GM19438 (cell line): ENCODE results near the gene ABO.
"Not testable (repeated sequence)": the region's sequence is repeated elsewhere in the genome, so short reads cannot be mapped to it uniquely, and the experiment has no call there.

Experiments used
- ATAC-seq: cut with Tn5 transposase; IDR thresholded peaks from one replicate; pipeline ENCODE4 v1.9.1; 2021; ENCODE audit warnings: low read depth; ENCODE audit not compliant: unreplicated experiment

Gene ABO

DNA sequence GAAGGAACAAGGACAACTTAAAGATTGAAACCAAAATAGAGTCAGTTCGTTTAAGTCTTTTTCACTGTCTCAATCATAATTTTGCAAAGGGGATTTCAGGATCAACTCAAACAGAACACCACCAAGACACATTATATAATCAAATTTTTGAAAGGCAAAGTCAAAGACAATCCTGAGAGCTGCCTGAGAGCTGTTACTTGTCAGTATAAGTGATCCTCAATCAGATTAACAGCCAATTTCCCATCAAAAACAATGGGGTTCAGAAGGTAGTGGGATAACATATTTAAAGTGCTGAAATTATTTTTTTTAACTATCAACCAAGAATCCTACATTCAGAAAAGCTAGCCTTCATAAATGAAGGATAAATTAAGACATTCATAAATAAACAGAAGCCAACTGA, 19.3 kb upstream of the ABO start:
- ATAC-seq: no peak

GRCh38 chr9:133290751-133291302, 15.8 kb upstream of the ABO start:
- no peak for ATAC-seq

DNA sequence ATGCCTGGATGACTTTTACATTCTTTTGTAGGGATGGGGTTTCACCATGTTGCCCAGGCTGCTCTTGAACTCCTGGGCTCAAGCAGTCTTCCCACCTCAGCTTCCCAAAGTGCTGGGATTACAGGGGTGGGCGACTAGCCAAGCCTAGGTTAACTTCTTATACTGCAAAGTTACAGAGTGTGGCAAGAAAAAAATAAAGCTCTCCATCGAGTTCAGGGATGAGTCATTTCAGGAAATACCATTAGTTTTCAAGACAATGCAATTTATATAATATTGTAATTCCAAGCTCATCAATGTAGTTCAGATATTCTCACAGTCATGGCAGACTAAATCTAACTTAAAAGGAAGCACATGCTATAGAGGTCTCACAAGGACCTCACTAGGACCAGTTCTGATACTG, 11.5 kb upstream of the ABO start:
- no peak for ATAC-seq

- no peak for ATAC-seq
These were observed 10.3 kb upstream of the ABO start for GRCh38 chr9:133285252-133285775.

DNA sequence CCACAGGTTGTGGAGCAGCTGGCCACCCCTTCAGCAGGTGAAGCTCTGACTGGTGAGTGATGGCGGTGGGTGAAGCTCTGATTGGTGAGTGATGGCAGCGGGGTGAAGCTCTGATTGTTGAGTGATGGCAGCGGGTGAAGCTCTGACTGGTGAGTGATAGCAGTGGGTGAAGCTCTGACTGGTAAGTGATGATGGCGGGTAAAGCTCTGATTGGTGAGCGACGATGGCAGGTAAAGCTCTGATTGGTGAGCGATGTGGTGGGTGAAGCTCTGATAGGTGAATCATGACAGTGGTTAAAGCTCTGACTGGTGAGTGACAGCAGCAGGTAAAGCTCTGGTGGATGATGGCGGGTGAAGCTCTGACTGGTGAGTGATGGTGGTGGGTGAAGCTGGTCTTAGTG, 9.4 kb upstream of the ABO start:
- ATAC-seq: no peak

GRCh38 chr9:133283255-133284032, 8.4 kb upstream of the ABO start:
- not testable (repeated sequence) for ATAC-seq

DNA sequence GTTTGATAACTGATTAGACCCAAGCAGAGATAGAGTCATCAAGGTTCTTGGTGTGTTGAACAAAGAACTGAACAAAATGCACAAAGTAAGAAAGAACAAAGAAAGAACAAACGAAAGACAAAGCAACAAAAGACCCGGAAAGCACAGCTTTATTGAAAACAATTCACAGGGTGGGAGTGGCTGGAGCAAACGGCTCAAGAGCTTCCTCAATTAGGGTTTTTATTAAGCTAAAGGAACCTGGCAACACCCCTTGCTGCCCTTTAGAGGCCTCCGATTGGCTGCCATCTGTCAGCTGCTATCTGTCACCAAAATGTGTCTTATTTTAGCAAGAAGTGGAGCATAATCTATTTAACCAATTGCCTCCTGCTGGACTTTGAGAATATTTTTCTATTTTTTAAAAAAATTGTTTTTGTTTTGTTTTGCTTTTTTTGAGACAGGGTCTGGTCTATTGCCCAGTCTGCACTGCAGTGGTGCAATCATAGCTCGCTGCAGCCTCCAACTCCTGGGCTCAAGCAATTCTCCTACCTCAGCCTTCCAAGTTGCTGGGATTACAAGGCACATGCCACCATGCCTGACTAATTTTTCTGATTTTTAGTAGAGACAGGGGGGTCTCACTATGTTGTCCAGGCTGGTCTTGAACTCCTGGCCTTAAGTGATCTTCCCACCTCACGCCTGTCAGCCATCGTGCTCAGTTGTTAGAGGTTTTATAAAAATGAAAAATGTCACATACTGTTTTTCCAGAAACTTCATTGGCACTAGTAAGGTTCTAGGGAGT, 7.7 kb upstream of the ABO start:
- ATAC-seq: no peak

GRCh38 chr9:133280392-133280791, 5.4 kb upstream of the ABO start:
- ATAC-seq: no peak

- ATAC-seq: no peak
These were observed 3.4 kb upstream of the ABO start for GRCh38 chr9:133278161-133279114.

- no peak for ATAC-seq
These were observed 2.5 kb upstream of the ABO start for GRCh38 chr9:133277467-133277866.

DNA sequence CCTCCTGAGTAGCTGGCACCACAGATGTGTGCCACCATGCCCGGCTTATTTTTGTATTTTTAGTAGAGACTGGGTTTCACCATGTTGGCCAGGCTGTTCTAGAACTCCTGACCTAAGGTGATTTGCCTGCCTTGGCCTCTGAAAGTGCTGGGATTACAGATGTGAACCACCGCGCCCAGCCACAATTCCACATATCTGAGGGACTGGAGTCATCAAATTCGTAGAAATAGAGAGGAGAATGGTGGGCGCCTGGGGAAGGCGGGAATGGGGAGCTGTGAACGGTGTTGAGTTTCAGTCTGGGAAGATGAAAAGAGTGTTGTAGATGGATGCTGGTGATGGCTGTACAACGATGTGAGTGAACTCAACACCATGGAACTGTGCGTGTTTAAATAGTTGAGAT, 1.9 kb upstream of the ABO start:
- no peak for ATAC-seq

- ATAC-seq: no peak
These were observed 1.2 kb upstream of the ABO start for GRCh38 chr9:133276001-133276884.

DNA sequence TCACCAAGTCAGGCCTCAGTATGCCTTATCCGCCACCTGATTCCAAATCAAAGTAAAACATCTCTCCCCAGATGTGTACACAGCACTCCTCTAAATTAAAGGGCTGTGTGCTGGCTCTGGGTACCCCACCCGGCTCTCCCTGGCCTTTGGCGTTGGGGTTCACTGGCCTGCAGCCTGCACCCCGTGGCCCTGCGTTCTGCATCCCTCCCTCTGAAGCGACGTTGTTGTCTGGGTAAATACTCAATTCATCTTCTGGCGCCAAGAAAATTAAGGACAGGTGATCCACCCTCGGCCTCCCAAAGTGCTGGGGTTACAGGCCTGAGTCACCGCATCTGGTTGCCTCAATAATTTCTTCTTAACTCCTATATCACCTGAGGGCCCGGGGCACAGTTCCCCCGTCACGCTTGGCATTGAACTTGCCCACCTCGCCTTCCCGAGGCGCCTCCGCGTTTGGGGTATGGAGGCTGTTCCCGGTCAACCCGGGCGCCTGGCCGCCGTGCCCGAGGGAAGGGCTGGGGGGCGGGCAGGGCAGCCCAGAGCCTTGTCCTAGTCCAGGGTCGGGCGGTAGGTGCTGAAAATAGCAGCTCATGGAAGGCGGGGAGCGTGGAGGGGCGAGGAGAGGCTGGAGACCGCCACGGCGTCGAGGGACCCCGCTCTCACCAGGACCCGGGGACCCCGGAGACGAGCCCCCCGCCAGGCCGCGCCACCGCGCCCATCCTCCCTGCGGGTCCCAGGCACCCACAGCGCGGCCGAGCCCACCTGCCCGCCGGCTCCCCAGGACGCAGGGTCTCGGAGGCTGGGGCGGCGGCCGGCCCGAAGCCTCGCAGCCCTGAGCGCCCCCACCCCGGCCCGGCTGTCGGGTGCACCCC, 531 bp downstream of the ABO start:
- no peak for ATAC-seq

- ATAC-seq: no peak
These were observed 1.2 kb downstream of the ABO start for GRCh38 chr9:133273819-133274218.

DNA sequence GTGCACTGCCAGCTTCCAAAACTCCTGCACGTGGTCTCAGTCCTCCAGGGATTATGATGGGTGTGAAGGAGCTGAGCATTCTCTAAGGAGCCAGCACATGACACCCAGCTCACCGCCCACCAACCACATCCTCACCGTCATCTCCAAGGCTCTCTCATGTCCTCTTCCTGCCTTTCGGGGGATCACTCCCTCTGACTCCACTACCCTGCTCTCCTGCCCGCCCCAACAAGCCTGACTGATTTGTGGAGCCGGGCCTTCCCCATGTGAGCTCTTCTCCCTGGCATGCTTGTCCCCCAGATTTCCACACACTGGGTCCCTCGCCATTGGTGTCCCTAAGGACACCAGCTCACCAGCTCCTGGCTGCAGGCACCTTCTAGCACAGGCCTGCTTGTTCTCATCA, 1.9 kb downstream of the ABO start:
- ATAC-seq: no peak

DNA sequence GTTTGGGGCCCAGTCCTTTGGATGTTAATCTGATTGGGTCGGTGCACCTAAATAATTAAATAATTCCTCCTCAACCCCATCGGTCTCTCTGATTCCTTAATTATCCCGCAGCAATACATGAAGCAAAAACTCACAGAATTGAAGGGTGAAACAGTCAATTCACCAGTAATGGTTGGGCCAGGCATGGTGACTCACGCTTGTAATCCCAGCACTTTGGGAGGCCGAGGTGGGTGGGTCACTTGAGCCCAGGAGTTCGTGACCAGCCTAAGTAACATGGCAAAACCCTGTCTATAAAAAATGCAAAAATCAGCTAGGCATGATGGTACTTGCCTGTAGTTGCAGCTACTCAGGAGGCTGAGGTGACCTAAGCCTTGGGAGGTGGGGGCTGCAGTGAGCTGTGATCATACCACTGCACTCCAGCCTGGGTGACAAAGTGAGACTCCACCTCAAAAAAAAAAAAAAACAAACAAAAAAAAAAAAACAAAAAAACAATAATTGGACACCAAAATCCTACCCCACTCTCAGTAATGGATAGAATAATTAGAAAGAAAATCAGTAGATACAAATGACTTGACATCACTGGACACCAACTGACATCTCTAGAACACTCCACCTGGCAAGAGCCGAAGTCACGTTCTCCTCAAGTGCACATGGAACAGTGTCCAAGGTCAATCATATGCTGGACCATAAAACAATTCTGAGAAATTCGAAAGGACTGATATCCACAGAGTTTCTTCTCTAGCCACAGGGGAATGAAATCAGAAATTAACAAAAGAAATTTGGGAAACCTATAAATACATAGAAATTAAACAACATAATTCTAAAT, 5.3 kb downstream of the ABO start:
- no peak for ATAC-seq

GRCh38 chr9:133269136-133269535, 5.9 kb downstream of the ABO start:
- not testable (repeated sequence) for ATAC-seq
